Lower leg skin (tissue), 3 donors: ENCODE results near the gene FANCC.
"Not testable (repeated sequence)": the region's sequence is repeated elsewhere in the genome, so short reads cannot be mapped to it uniquely, and the experiment has no call there.

Source experiments
- CTCF ChIP-seq, 3 donors: fragments of 450-650 bp; IDR thresholded peaks; one replicate each; pipeline ENCODE4 v1.5.1; 2016; ENCODE audit warnings: antibody characterized with exemption in 3 of 3, mild to moderate bottlenecking in 3 of 3, moderate library complexity in 2 of 3
- POLR2A ChIP-seq, 2 donors: fragments of 450-650 bp; IDR thresholded peaks; one replicate each; pipeline ENCODE4 v1.6.1; 2016 to 2017; ENCODE audit warnings: antibody characterized with exemption in 2 of 2, mild to moderate bottlenecking in 1 of 2, moderate library complexity in 1 of 2

DNA sequence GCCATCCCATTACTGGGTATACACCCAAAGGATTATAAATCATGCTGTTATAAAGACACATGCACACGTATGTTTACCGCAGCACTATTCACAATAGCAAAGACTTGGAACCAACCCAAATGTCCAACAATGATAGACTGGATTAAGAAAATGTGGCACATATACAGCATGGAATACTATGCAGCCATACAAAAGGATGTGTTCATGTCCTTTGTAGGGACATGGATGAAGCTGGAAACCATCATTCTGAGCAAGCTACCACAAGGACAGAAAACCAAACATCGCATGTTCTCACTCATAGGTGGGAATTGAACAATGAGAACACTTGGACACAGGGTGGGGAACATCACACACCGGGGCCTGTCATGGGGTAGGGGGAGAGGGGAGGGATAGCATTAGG is 97.2 kb downstream of the FANCC start:
- TF ChIP-seq CTCF, POLR2A (IDR thresholded peaks at IDR 0.05): not testable (repeated sequence)
